HG03280 (cell line): Measurements from ENCODE around the gene LSM2.
"Not testable (repeated sequence)": the region's sequence is repeated elsewhere in the genome, so short reads cannot be mapped to it uniquely, and the experiment has no call there.

Experiments used
- ATAC-seq: cut with Tn5 transposase; IDR thresholded peaks from one replicate; pipeline ENCODE4 v1.9.1; 2021; ENCODE audit warnings: mild to moderate bottlenecking, moderate library complexity; ENCODE audit not compliant: unreplicated experiment

The LSM2 gene

GRCh38 chr6:31799781-31800180 is 7.0 kb downstream of the LSM2 start:
- ATAC-seq = no peak

GRCh38 chr6:31797588-31797987 is 9.2 kb downstream of the LSM2 start:
- ATAC-seq = no peak

GRCh38 chr6:31796993-31797385 is 9.8 kb downstream of the LSM2 start:
- no peak for ATAC-seq

- ATAC-seq = peak; percentile 82
Observed at GRCh38 chr6:31795616-31796298, 11.0 kb downstream of the LSM2 start, which contains the start of gene VARS1. TSS of gene VARS1 (minus strand) at chr6:31795752. CDS start at chr6:31795217, 535 bp downstream.

GRCh38 chr6:31794866-31795615 is 11.7 kb downstream of the LSM2 start:
- no peak for ATAC-seq

- no peak for ATAC-seq
Observed at GRCh38 chr6:31794294-31794865, 12.4 kb downstream of the LSM2 start.

GRCh38 chr6:31793927-31794245 is 12.9 kb downstream of the LSM2 start:
- ATAC-seq = not testable (repeated sequence)

- ATAC-seq = no peak
Observed at GRCh38 chr6:31792761-31793171, 14.0 kb downstream of the LSM2 start.

GRCh38 chr6:31792090-31792374 is 14.7 kb downstream of the LSM2 start:
- no peak for ATAC-seq

- ATAC-seq = no peak
Observed at GRCh38 chr6:31791324-31792089, 15.3 kb downstream of the LSM2 start.

GRCh38 chr6:31785475-31785874 is 21.3 kb downstream of the LSM2 start:
- no peak for ATAC-seq

- no peak for ATAC-seq
Observed at GRCh38 chr6:31784098-31784925, 22.5 kb downstream of the LSM2 start.

GRCh38 chr6:31782126-31782855 is 24.5 kb downstream of the LSM2 start:
- ATAC-seq = no peak

GRCh38 chr6:31781244-31782125 is 25.3 kb downstream of the LSM2 start:
- no peak for ATAC-seq

GRCh38 chr6:31780507-31781243 is 26.1 kb downstream of the LSM2 start:
- no peak for ATAC-seq

GRCh38 chr6:31779908-31780307 is 26.9 kb downstream of the LSM2 start:
- no peak for ATAC-seq

- no peak for ATAC-seq
Observed at GRCh38 chr6:31778999-31779885, 27.5 kb downstream of the LSM2 start.
